GM12878 (cell line): ENCODE results near the gene COL25A1. TPM values are rescaled to one million over a fixed set of nuclear protein-coding genes. Genes with fewer than 3 reads are reported as not detected.

Experiments used
- ATAC-seq: fragments of 200-7000 bp; cut with Tn5 transposase; 3 replicates; pipeline ENCODE4 v1.9.1; 2020; ENCODE audit warnings: mild to moderate bottlenecking, moderate library complexity
- BruUV-seq: library from RNA; stranded (reverse); fragments of 400-500 nt; replicated peaks from 2 replicates; lab custom pipeline; 2021; lab: Mats Ljungman, UMichigan
- CTCF ChIA-PET: fragments of 300-600 bp; sonication (Branson Sonifier 250); formaldehyde crosslinking; extraction: SDS; loops from one replicate; lab custom pipeline; 2021; ENCODE audit warnings: inconsistent platforms; lab: Yijun Ruan, JAX
- POLR2A ChIA-PET: fragments of 350-600 bp; formaldehyde crosslinking; extraction: SDS; loops from one replicate; lab custom pipeline; 2021; ENCODE audit warnings: inconsistent platforms; lab: Charles Lee
- RAD21 ChIA-PET: fragments of 300-600 bp; sonication (Branson Sonifier 250); formaldehyde crosslinking; loops from one replicate; lab custom pipeline; 2023; ENCODE audit warnings: antibody characterized with exemption; ENCODE audit not compliant: unreplicated experiment; lab: Charles Lee
- SMC1A ChIA-PET: fragments of 300-600 bp; sonication (Branson Sonifier 250); formaldehyde crosslinking; loops from one replicate; lab custom pipeline; 2023; ENCODE audit not compliant: unreplicated experiment, uncharacterized antibody; lab: Charles Lee
- DNase-seq: peaks from one replicate; pipeline ENCODE4 v3.0.0-alpha.2; 2011; ENCODE audit warnings: low read depth, low spot score
- FAIRE-seq: peaks from 3 replicates; lab custom pipeline; 2011; peaks lifted over from hg19 to GRCh38; lab: Jason Lieb, UNC
- H2AFZ ChIP-seq: 2 replicates; pipeline ENCODE4 v1.6.0; 2011; ENCODE audit warnings: low read depth, low read length, control low read depth; ENCODE audit not compliant: control insufficient read depth
- H3K27ac ChIP-seq: 2 replicates; pipeline ENCODE4 v1.5.1; 2011; ENCODE audit warnings: control low read depth; ENCODE audit not compliant: control insufficient read depth, insufficient read depth
- H3K27me3 ChIP-seq, 2 experiments: replicated peaks in 1 of 2; 2 replicates each; pipeline versions ENCODE4 v1.6.0 to v1.6.1; 2011; ENCODE audit warnings: low read length in 1 of 2; ENCODE audit not compliant: control insufficient read depth in 2 of 2, insufficient read depth in 2 of 2
- H3K36me3 ChIP-seq, 2 experiments: 2 replicates each; pipeline ENCODE4 v1.5.1; 2011; ENCODE audit warnings: low read length in 1 of 2; ENCODE audit not compliant: control insufficient read depth in 2 of 2, insufficient read depth in 2 of 2
- H3K4me1 ChIP-seq: 2 replicates; pipeline ENCODE4 v1.6.1; 2011; ENCODE audit warnings: mild to moderate bottlenecking, low read length, moderate library complexity, mixed read lengths; ENCODE audit not compliant: control insufficient read depth, insufficient read depth
- H3K4me2 ChIP-seq: 2 replicates; pipeline ENCODE4 v1.6.0; 2011; ENCODE audit warnings: control low read depth; ENCODE audit not compliant: control insufficient read depth, insufficient read depth
- H3K4me3 ChIP-seq: fragments of 200-600 bp; sonication (generic); 2 replicates; pipeline ENCODE4 v1.5.1; 2016
- H3K79me2 ChIP-seq: 2 replicates; pipeline ENCODE4 v1.6.0; 2011; ENCODE audit warnings: low read length; ENCODE audit not compliant: control insufficient read depth, insufficient read depth
- H3K9ac ChIP-seq: 2 replicates; pipeline ENCODE4 v1.8.0; 2011; ENCODE audit warnings: low read length, control low read depth, mixed read lengths; ENCODE audit not compliant: control insufficient read depth, insufficient read depth
- H3K9me3 ChIP-seq: replicated peaks from 3 replicates; pipeline ENCODE4 v1.5.1; 2011; ENCODE audit warnings: mild to moderate bottlenecking, low read length; ENCODE audit not compliant: control insufficient read depth, insufficient read depth
- H4K20me1 ChIP-seq: 2 replicates; pipeline ENCODE4 v1.6.0; 2011; ENCODE audit not compliant: control insufficient read depth, insufficient read depth
- BHLHE40 ChIP-seq, 2 experiments: fragments of 450-650 bp in 1 of 2; IDR thresholded peaks; 2 replicates each; pipeline ENCODE4 v1.6.1; 2011 to 2017; ENCODE audit warnings: low read depth in 2 of 2, borderline replicate concordance in 1 of 2, improper control_type of control experiment in 1 of 2, low read length in 1 of 2, mild to moderate bottlenecking in 1 of 2
- EED ChIP-seq: sonication (generic); IDR thresholded peaks from 2 replicates; pipeline ENCODE4 v1.6.1; 2016; ENCODE audit warnings: antibody characterized with exemption, low read depth
- EP300 ChIP-seq, 2 experiments: fragments of 150-350 bp in 1 of 2; IDR thresholded peaks; 2 replicates each; pipeline ENCODE4 v1.6.1; 2011 to 2012; ENCODE audit warnings: low read depth in 2 of 2, low read length in 2 of 2, borderline replicate concordance in 1 of 2, improper control_type of control experiment in 1 of 2, inconsistent platforms in 1 of 2; ENCODE audit not compliant: control insufficient read depth in 1 of 2
- GATAD2B ChIP-seq: fragments of 450-650 bp; conservative IDR thresholded peaks from 2 replicates; pipeline ENCODE4 v1.6.1; 2017; ENCODE audit warnings: low read depth, mild to moderate bottlenecking, moderate library complexity
- MTA3 ChIP-seq: IDR thresholded peaks from 2 replicates; pipeline ENCODE4 v1.6.1; 2012; ENCODE audit warnings: low read length, inconsistent platforms, borderline replicate concordance
- NR2C2 ChIP-seq: IDR thresholded peaks from 2 replicates; pipeline ENCODE4 v1.6.1; 2011; ENCODE audit warnings: borderline replicate concordance, low read depth; ENCODE audit not compliant: control insufficient read depth, insufficient read length
- PAX8 ChIP-seq: fragments of 450-650 bp; IDR thresholded peaks from 2 replicates; pipeline ENCODE4 v1.6.1; 2017; ENCODE audit warnings: mild to moderate bottlenecking, moderate library complexity
- POLR2A ChIP-seq: IDR thresholded peaks from 2 replicates; pipeline ENCODE4 v1.6.1; 2011; ENCODE audit warnings: low read depth, mild to moderate bottlenecking, low read length
- POU2F2 ChIP-seq: IDR thresholded peaks from 3 replicates; pipeline ENCODE4 v1.6.1; 2011; ENCODE audit warnings: low read depth, mild to moderate bottlenecking, low read length, borderline replicate concordance
- SMC3 ChIP-seq: IDR thresholded peaks from 2 replicates; pipeline ENCODE4 v1.6.1; 2011; ENCODE audit warnings: low read length, improper control_type of control experiment, borderline replicate concordance
- SREBF2 ChIP-seq: IDR thresholded peaks from 2 replicates; pipeline ENCODE4 v1.6.1; 2012; ENCODE audit warnings: mild to moderate bottlenecking, low read length
- SUPT20H ChIP-seq: IDR thresholded peaks from 2 replicates; pipeline ENCODE4 v1.6.1; 2011; ENCODE audit warnings: low read depth, mild to moderate bottlenecking, low read length, moderate library complexity, borderline replicate concordance; ENCODE audit not compliant: control insufficient read depth
- TCF3 ChIP-seq: IDR thresholded peaks from 2 replicates; pipeline ENCODE4 v1.6.1; 2012; ENCODE audit warnings: low read depth, mild to moderate bottlenecking, low read length, borderline replicate concordance; ENCODE audit not compliant: insufficient read depth
- ZBED1 ChIP-seq: IDR thresholded peaks from 2 replicates; pipeline ENCODE4 v1.6.1; 2016; ENCODE audit warnings: borderline replicate concordance
- ZNF622 ChIP-seq: fragments of 450-650 bp; IDR thresholded peaks from 2 replicates; pipeline ENCODE4 v1.6.1; 2017; ENCODE audit warnings: mild to moderate bottlenecking, inconsistent platforms
- WGBS: methylation state at CpG from one replicate; pipeline ENCODE4 v1.1.6; 2016; ENCODE audit warnings: low lambda C conversion rate; ENCODE audit not compliant: insufficient replicate concordance, insufficient coverage; ENCODE audit errors: missing lambda C conversion rate; 5-methylcytosine and 5-hydroxymethylcytosine counted together
- in situ Hi-C: fragments of 300-500 bp; cut with MboI; formaldehyde crosslinking; loops from 9 replicates; pipeline ENCODE4 v1.14.3; 2018; ENCODE audit warnings: mixed read lengths
- intact Hi-C: fragments of 100-400 bp; cut with micrococcal nuclease; formaldehyde crosslinking; loops from one replicate; pipeline ENCODE4 v1.14.2; 2022; ENCODE audit not compliant: unreplicated experiment
- polyA plus RNA-seq, 11 experiments: library from polyadenylated mRNA; depleted of rRNA in 4 of 11; unstranded in 6 of 11; stranded (reverse) in 5 of 11; fragments of >200 nt; fragmentation: Nextera tagmentation in 4 of 11; fragmentation: Illumina TruSeq in 1 of 11; extraction: Ambion mirVana in 4 of 11; extraction: Trizol in 1 of 11; gene quantifications; 1 replicate in 1 of 11; 2 replicates in 10 of 11; pipeline versions ENCODE4 v1.2.1 to v1.2.3, GENCODE V29; 2011 to 2016; ENCODE audit warnings: inconsistent platforms in 2 of 11, missing spikeins in 2 of 11, low read depth in 1 of 11
- total RNA-seq, 4 experiments: library from RNA; depleted of rRNA in 3 of 4; stranded (reverse); fragments of >200 nt in 3 of 4; fragmentation: Illumina TruSeq in 1 of 4; extraction: Trizol in 1 of 4; gene quantifications; 2 replicates each; pipeline versions ENCODE4 v1.2.1 to v1.2.3, GENCODE V29; 2013 to 2021
- TF ChIP-seq, protein P1 (sequence below): IDR thresholded peaks from 2 replicates; pipeline ENCODE4 v1.6.1; 2012; ENCODE audit warnings: low read depth, low read length, improper control_type of control experiment
- TF ChIP-seq, protein P2 (sequence below): IDR thresholded peaks from 2 replicates; pipeline ENCODE4 v1.6.1; 2011; ENCODE audit warnings: borderline replicate concordance, low read depth, mild to moderate bottlenecking, moderate library complexity, mixed read lengths, low read length; ENCODE audit not compliant: insufficient read depth; ENCODE audit errors: extremely low read length
- TF ChIP-seq, protein P3 (sequence below): IDR thresholded peaks from 2 replicates; pipeline ENCODE4 v1.6.1; 2012; ENCODE audit warnings: low read depth, low read length, improper control_type of control experiment
- TF ChIP-seq, protein P4 (sequence below): IDR thresholded peaks from 2 replicates; pipeline ENCODE4 v1.6.1; 2011; ENCODE audit warnings: borderline replicate concordance, low read depth, mild to moderate bottlenecking, moderate library complexity, low read length; ENCODE audit not compliant: insufficient read depth, poor library complexity, severe bottlenecking

Gene COL25A1
- total and polyA plus RNA-seq, 10 of the 15 experiments (the other 5 are each of a cell fraction or from before 2014, with no cell fraction given), result 0.01 to 0.26 (median 0.12) TPM; not detected in 6

DNA sequence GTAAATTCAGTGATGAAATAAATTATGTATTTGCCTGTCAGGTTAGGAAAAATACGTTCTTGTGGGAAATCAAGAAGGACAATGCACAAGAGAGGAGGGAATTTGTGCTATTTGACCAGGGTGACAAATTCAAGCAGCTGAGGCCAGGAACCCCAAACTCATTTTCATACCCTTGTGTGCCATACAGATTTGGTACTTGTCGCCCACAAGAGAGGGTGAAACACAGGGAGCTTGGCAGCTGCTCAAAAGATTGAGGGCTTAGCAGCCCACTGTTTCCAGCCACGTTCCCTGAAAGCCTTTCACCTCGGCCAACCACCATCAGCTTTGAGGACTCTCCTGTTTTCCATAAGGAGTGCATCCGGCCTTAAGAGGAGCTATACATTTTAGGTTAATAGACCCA lies 111.2 kb downstream of the COL25A1 start (continued):
- TF ChIP-seq SUPT20H (no peak), MTA3 (no peak), GATAD2B (no peak)
- TF ChIP-seq, protein P1, sequence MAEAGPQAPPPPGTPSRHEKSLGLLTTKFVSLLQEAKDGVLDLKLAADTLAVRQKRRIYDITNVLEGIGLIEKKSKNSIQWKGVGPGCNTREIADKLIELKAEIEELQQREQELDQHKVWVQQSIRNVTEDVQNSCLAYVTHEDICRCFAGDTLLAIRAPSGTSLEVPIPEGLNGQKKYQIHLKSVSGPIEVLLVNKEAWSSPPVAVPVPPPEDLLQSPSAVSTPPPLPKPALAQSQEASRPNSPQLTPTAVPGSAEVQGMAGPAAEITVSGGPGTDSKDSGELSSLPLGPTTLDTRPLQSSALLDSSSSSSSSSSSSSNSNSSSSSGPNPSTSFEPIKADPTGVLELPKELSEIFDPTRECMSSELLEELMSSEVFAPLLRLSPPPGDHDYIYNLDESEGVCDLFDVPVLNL, result no peak
- TF ChIP-seq, protein P2, sequence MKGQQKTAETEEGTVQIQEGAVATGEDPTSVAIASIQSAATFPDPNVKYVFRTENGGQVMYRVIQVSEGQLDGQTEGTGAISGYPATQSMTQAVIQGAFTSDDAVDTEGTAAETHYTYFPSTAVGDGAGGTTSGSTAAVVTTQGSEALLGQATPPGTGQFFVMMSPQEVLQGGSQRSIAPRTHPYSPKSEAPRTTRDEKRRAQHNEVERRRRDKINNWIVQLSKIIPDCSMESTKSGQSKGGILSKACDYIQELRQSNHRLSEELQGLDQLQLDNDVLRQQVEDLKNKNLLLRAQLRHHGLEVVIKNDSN, result no peak
- TF ChIP-seq, all 136 proteins: peak for 0

DNA sequence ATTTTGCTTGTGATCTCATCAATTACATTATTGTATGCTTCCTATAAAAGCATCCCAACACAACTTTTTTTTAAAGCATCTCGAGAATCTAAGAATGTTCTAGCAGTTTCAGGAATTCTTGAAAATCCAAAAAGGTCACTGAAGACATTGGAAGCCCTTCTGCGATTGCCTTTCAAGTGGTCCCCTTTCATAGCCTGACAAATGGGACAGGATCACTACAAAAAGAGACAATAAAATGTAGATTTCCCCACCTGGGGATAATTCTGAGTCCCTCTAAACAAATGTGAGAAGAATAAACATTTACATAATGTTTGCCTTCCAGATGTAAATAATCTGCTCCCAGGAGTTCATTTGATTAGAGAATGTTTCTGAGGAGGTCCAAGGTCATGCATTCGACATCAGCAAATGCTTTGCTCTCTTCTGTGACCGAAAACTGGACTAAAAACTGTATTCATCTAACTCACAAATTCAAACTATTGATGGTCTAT lies 116.0 kb downstream of the COL25A1 start:
- in situ Hi-C loops (no loop called here), intact Hi-C loops (no loop called here)
- no peak overlapping the region for H3K27ac ChIP-seq
- ChIA-PET SMC1A (no interaction called here), CTCF (no interaction called here), POLR2A (no interaction called here), RAD21 (no interaction called here)
- BruUV-seq, result no TSS peak
- no peaks in the 10 kb centered on the region for H3K36me3 ChIP-seq
- no peak overlapping the region for H2AFZ ChIP-seq
- no peaks in the 10 kb centered on the region; a peak in 1 of 4 replicates for H3K27me3 ChIP-seq
- no peaks in the 10 kb centered on the region for H3K9me3 ChIP-seq
- H3K4me2 ChIP-seq, result no peak overlapping the region
- H3K79me2 ChIP-seq, result no peaks in the 10 kb centered on the region
- no peak overlapping the region for H3K4me3 ChIP-seq
- ATAC-seq (no peak), DNase-seq (no peak), FAIRE-seq (no peak)
- no peaks in the 10 kb centered on the region for H4K20me1 ChIP-seq
- WGBS, result under 1% methylated on average over 4 of the region's 4 CpGs
- H3K4me1 ChIP-seq, result no peaks in the 10 kb centered on the region
- H3K9ac ChIP-seq, result no peak overlapping the region
- TF ChIP-seq TCF3, result no peak
- TF ChIP-seq POU2F2, result no peak
- no peak for TF ChIP-seq ZNF622
- TF ChIP-seq SMC3, result no peak
- TF ChIP-seq BHLHE40 (IDR thresholded peaks at IDR 0.05; ENCODE audit: borderline replicate concordance in 1 of 2, low read depth in 2 of 2, low read length in 1 of 2), result no peak
- TF ChIP-seq PAX8, result no peak
- no peak for TF ChIP-seq EED
- no peak for TF ChIP-seq ZBED1
- TF ChIP-seq, protein P1, result no peak
- no peak for TF ChIP-seq POLR2A
- TF ChIP-seq, protein P3, sequence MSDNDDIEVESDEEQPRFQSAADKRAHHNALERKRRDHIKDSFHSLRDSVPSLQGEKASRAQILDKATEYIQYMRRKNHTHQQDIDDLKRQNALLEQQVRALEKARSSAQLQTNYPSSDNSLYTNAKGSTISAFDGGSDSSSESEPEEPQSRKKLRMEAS, result no peak
- TF ChIP-seq, protein P4, sequence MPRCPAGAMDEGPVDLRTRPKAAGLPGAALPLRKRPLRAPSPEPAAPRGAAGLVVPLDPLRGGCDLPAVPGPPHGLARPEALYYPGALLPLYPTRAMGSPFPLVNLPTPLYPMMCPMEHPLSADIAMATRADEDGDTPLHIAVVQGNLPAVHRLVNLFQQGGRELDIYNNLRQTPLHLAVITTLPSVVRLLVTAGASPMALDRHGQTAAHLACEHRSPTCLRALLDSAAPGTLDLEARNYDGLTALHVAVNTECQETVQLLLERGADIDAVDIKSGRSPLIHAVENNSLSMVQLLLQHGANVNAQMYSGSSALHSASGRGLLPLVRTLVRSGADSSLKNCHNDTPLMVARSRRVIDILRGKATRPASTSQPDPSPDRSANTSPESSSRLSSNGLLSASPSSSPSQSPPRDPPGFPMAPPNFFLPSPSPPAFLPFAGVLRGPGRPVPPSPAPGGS, result no peak
- no peak for TF ChIP-seq NR2C2
- TF ChIP-seq EP300 (IDR thresholded peaks at IDR 0.05; ENCODE audit: borderline replicate concordance in 1 of 2, control insufficient read depth in 1 of 2, low read depth in 2 of 2, low read length in 2 of 2), result no peak
- no peak for TF ChIP-seq SREBF2
